HG03378 (cell line): ENCODE measurements around the gene FAM13A.

Experiments
- ATAC-seq: cut with Tn5 transposase; IDR thresholded peaks from one replicate; pipeline ENCODE4 v1.9.1; 2021; ENCODE audit warnings: mild to moderate bottlenecking, moderate library complexity; ENCODE audit not compliant: unreplicated experiment

Gene FAM13A

DNA sequence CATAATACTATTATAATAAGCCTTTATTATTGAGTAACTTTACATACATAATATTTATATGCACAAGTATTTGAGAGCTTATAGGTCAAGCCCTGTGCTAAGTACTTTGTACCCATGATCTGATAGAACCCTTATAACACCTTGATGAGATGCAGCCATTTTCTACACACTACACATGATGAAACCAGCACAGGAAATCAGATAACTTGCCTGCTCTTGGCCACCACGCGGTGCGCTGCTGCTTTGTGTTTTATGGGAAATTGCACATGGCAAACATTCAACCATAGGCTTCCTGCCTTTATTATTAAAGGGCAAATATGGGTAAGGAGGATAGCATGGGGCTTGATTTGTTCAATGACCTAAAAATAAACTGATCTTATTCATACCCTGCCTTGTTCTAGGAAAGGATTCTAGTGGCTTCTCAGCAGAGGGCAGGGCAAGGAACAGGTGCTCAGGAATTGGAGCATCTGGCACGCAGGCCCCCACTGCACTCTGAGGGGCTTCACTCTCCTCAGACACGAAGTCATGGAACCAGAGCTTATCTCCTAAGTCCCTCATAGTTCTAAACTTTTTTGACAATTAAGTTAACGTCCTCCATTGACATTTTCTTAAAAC, 327.7 kb downstream of the FAM13A start:
- no peak for ATAC-seq

DNA sequence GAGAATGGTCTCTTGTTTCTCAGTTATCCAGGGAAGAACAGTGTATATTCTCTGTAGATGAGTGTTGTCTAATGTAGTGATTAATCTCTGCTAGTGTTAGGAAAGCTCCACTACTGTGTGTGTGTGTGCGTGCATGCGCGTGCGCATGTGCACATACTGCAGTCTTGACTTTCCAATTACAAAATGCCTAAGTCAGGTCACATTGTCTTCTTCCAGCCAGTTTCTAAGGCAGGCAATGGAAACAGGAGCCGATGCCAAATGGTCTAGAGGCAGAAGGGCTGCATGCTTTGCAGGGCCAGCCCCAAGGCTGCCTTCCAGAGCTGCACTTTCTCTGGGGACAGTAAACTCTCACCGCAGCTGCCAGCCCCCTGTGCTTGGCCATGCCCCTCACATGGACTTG, 328.8 kb downstream of the FAM13A start:
- ATAC-seq, result no peak

DNA sequence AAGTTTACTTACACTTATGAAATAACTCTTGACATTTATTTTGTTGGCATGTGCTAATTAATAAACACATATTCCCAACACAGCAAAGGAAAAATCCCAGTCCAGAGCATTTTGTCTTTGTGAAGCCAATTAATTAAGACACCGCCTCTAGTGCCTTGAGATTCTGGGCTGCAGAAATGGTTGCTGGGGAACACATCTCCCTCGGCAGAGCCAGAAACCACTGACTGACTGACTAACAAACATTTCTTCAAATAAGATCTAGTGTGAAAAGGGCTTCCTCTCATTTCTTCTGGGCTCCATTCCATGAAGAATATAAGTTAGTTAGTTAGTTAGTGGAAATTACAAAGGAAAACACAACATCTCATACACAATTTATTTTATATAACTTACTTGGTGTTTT, 331.0 kb downstream of the FAM13A start:
- ATAC-seq, result no peak

- no peak for ATAC-seq
Observed at GRCh38 chr4:88725143-88725542, 331.8 kb downstream of the FAM13A start.

- ATAC-seq, result no peak
Observed at GRCh38 chr4:88724406-88724805, 332.6 kb downstream of the FAM13A start.

DNA sequence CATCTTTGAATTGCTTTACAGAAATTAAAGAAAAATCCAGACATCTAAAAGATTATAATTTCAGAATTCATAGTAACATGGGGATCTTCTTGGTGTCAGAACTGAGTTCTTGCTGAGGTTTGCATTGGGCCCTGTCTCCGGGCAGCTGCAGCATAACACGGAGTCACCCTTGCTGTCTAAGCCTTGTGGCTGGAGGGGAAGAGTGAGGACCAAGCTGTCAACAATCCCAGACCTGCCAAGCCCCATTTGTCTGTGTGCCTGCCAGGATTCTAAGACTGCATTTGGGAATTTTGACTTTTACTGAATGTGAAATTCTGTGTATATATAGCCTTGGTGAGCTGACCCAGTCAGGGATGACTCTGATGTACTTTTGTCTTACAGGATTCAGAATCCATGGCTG, 334.2 kb downstream of the FAM13A start:
- no peak for ATAC-seq

DNA sequence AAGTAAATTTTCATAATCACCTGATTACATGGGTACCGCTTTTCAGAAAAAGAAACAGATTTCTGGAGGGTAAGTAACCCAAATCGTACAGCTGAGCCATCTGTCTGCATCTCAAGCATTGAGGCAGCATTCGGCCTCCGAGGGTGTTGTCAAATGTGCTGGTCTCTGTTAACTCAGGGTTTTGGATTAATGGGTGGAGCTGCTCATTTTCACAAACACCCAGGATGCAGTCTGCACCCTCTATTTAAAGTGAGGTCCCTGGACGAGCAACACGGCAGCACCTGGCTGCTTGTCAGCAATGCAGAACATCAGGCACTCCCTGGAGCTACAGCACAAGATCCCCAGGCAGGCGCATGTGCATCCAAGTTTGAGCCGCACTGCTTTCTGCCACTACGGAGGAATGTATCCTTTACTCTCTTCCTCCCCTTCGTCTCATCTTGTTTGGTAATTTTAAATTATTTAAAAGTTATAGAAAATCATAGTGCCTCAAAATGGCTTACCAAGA, 334.7 kb downstream of the FAM13A start:
- no peak for ATAC-seq

- ATAC-seq, result no peak
Observed at GRCh38 chr4:88720451-88721428, 336.2 kb downstream of the FAM13A start.

DNA sequence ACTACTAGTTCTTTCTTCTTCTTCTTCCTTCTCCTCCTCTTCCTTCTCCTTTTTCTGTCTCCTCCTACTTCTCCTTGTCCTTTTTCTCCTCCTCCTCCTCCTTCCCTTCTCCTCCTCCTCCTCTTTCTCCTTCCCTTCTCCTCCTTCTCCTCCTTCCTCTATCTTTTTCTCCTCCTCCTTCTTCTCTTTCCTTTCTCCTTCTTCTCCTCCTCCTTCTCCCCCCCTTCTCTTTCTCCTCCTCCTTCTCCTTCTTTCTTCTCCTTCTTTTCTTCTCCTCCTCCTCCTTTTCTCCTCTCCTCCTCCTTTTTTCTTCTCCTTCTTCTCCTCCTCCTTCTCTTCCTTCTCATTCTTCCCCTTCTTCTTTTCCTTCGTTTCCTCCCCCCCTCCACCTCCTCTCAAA, 337.6 kb downstream of the FAM13A start:
- no peak for ATAC-seq

DNA sequence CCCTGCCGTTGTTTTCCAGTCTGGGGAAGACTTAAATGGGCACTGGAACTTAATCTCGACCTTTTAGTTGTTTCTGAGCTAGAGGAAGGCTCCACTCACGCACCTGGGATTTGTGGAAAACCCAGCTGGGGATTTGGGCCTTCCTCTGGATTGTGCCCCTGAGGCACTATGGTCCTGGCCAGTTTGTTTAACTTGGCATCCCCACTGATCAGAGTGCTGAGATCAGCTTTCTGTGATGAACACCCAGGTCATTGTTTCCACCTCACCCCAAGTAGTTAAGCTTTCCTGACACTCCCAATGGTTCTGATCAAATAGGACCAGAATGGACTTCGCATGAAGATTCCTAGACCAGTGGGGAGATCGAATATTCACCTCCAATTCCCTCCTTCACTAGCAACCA, 338.9 kb downstream of the FAM13A start:
- no peak for ATAC-seq

DNA sequence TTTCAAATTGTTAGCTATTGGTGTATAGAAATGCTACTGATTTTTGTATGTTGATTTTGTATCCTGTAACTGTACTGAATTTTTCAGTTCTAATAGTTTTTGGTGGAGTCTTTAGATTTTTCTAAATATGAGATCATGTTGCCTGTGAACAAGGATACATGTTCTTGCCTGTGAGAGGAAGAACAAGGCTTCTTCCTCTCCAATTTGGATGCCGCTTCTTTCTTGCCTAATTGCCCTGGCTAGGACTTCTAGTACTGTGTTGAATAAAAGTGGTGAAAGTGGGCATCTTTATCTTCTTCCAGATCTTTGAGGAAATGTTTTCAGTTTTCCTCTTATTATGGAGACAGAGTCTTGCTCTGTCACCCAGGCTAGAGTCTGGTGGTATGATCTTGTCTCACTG, 343.2 kb downstream of the FAM13A start:
- no peak for ATAC-seq

GRCh38 chr4:88709989-88710388, 347.0 kb downstream of the FAM13A start:
- ATAC-seq, result no peak

DNA sequence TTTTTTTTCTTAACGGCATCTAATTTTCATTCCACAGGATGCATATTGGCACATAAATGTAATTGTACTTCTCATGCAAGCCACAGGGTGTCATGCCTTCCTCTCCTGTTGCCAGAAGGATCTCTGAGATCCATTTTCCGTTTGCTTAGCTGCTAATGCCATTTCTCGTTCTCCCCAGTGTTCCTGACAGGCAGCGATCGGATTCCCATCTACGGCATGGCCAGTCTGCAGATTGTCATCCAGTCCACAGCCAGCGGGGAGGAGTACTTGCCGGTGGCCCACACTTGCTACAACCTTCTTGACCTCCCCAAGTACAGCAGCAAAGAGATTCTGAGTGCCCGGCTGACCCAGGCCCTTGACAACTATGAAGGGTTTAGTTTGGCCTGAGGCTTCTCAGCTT, 350.4 kb downstream of the FAM13A start:
- no peak for ATAC-seq

DNA sequence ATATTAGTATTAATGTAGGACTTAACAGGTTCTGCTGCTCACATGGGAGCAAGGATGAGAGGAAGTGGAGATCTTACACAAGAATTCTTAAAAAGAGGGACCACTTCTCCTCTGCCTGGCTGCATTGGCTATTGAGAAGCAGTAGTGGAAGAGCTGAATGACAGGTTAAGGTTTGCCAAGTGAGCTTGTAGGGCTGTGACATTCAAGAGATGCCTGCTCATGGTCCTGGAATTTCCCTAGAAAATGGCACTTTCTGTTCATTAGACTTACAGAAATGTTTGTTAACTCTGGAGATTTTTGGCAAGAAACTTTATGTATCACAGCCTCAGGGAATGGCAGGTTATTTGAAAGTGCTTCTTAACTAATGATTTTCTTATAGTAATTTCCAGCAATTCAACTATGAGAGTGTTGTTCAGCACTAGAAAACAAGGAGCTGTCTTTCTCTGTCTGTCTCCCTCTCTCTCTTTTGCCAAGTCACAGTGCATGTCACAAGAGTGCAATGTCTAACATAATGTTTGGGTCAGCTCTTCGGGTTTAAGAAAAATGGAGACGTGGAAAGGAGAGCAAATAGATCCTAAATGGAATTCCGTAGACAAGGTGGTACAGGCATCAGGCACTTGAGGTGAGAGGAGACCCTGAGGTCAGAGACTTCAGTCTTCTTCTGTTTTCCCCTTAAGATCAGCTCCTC, 351.0 kb downstream of the FAM13A start:
- ATAC-seq, result no peak

DNA sequence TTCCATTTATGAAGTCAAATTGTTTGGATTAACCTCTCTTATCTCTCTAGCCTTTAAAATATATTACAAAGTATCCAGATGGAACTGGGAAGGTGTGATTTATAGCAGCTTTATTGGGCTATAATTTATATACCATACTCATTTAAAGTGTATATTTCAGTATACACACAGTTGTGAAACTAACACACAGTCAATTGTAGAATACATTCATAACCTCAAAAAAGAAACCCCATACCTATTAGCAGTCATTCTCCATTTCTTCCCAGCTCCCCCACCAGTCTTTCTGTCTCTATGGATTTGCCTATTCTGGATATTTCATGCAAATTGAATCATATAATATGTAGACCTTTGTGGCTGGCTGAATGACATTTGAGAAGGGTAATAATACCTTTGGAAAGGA, 351.8 kb downstream of the FAM13A start:
- ATAC-seq, result no peak

DNA sequence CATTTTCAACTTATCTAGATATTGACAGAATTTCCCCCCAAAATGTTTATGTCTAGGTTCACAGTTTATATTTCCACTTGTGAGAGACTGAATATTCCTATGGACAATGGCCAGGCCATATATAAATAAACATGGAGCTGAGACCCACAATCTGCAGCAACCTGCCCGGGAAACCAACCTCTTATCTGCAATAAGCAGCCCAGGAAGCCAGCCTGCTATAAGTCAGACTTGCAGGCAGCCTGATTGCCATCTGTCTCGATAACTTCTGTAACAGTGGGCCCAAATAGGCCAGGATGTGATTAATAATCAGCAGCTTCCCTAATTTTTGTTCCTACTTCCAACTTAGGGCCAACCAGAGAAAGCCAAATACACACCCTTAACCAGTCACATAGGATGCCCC, 354.2 kb downstream of the FAM13A start:
- ATAC-seq, result no peak

DNA sequence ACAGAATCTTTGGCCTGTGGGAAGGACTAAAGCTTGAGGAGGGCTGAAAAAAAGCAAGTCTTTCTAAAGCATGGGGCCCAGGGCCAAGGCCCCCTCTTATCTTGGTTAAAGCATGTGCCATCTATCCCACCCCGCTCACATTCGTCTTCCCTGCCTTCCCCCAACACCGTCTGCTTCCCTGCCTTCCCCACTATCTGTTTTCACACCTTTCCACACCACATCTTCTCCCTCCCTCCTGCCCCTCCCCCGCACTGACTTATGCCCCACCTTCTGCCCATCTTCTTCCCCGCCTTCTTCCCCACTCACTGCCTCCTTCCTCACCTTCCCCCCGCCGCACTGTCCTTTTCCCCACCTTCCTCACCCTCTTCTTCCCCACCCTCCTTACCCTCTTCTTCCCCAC, 358.5 kb downstream of the FAM13A start:
- no peak for ATAC-seq

DNA sequence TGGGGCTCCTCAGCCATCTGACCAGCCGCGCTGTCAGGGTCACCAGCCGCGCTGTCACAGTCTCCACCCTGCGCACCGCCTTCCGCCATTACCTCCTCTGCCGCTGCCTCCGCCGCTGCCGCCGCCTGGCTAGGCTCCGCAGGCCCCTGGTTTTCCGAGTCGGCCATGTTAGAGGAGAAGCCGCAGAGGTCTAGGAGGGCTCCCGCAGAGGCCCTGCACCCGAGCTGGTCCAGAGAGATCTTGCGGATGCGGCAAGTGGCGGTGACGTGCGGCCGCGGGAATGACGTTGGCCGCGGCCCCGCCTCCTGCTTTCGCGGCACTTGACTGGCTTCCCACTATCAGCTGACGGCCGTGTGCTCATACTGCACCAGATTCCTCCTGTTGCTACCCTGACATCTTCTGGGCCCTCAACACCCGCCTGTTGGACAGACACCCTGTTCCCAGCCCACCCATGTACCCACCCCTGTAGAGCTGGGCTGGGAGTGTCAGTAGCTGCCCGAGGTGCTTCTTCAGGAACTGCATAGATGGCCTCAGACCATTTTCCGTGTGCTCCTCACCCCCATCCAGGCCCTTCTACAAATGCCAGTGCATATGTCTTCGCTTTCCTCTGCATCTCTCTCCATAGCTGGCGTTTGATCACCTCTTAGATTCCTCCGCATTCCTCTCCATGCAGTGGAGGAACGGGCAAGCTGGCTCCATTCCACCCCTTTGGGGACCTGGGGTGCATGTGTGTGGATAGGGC, 359.2 kb downstream of the FAM13A start, which contains the start of gene NAP1L5:
Gene NAP1L5 (minus strand): TSS at position 242 of the 742 bp plus-strand sequence. CDS start 75 bp downstream, at position 167.
- peak; percentile 92 for ATAC-seq

- no peak for ATAC-seq
Observed at GRCh38 chr4:88697141-88697540, 359.8 kb downstream of the FAM13A start.

DNA sequence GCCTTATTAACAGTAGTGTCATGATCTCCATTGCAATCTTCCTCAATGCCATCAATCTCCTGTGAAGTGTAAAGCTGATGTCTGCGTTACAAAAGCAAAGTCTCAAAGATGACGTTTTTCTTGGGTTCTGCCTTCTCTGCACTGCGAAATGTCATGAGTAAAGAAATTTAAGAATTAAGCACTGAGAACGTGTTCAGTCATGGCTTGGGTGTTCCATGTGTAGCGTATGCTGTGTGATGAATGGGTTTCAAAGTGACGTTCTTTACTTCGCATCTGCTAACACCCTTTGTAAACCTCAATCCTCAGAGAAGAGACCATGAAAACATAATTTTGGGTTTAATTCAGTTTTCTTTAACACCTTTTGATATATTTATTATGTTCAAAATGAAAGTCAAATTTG, 360.4 kb downstream of the FAM13A start:
- no peak for ATAC-seq

DNA sequence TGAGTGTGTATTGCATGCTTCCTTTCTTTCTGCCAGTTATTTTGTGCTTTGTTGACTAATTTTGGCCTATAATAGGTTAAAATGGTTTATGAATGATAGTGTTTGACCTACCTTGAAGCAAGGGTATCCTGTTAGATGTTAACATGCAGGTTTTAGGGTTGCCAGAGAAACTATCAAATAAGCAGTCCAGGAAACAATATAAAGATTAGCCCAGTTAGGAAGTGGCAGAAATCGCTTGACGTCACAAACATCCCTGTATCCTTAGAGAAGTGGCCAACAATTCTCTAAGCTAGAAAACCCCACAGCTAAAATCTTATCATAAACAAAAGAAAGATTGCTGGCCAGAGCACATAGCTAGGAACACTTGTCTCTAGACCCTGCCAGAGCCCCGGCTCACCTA, 363.2 kb downstream of the FAM13A start:
- ATAC-seq, result no peak
